ENCODE results near the gene LMTK3. TPM values are rescaled to one million over a fixed set of nuclear protein-coding genes. Genes with fewer than 3 reads are reported as not detected.

The LMTK3 gene
- total and polyA plus RNA-seq, 2 donors (not counting 1 experiment from before 2014, with no cell fraction given): 0.17 TPM; not detected in 1

- Histone ChIP-seq H3K79me2 (ENCODE audit: control insufficient read depth, insufficient read depth, low read length) (no peaks in the 10 kb centered on the region), H2AFZ (ENCODE audit: low read length) (no peak overlapping the region), H3K36me3 (ENCODE audit: control insufficient read depth, insufficient read depth, low read length) (peaks cover 1% of the 10 kb centered on the region), H4K20me1 (ENCODE audit: control insufficient read depth, extremely low read depth, insufficient read depth, low read length) (no peaks in the 10 kb centered on the region), H3K9ac (ENCODE audit: insufficient read depth, low read length) (peak overlapping the region; percentile 7), H3K9me3 (ENCODE audit: control insufficient read depth, insufficient read depth, low read depth, low read length) (no peaks in the 10 kb centered on the region), H3K4me1 (ENCODE audit: control insufficient read depth, extremely low read depth, insufficient read depth, low read length) (peaks cover 24% of the 10 kb centered on the region), H3K27ac (ENCODE audit: insufficient read depth, low read length) (no peak overlapping the region), H3K4me2 (ENCODE audit: extremely low read depth, insufficient read depth, low read length) (no peak overlapping the region), H3K4me3 (replicated peaks in 1 of 4; ENCODE audit: control extremely low read depth in 1 of 4, insufficient read depth in 1 of 4, low read depth in 3 of 4, low read length in 4 of 4) (no peak overlapping the region), H3K27me3 (ENCODE audit: control insufficient read depth, insufficient read depth, low read length) (no peaks in the 10 kb centered on the region)
- TF ChIP-seq, protein P1, sequence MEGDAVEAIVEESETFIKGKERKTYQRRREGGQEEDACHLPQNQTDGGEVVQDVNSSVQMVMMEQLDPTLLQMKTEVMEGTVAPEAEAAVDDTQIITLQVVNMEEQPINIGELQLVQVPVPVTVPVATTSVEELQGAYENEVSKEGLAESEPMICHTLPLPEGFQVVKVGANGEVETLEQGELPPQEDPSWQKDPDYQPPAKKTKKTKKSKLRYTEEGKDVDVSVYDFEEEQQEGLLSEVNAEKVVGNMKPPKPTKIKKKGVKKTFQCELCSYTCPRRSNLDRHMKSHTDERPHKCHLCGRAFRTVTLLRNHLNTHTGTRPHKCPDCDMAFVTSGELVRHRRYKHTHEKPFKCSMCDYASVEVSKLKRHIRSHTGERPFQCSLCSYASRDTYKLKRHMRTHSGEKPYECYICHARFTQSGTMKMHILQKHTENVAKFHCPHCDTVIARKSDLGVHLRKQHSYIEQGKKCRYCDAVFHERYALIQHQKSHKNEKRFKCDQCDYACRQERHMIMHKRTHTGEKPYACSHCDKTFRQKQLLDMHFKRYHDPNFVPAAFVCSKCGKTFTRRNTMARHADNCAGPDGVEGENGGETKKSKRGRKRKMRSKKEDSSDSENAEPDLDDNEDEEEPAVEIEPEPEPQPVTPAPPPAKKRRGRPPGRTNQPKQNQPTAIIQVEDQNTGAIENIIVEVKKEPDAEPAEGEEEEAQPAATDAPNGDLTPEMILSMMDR (conservative IDR thresholded peaks at IDR 0.05 in 1 of 2, IDR thresholded peaks at IDR 0.05 in 1 of 2; ENCODE audit: low read depth in 1 of 2, low read length in 2 of 2): no peak
- TF ChIP-seq EZH2 (IDR thresholded peaks at IDR 0.05; ENCODE audit: low read length, missing control alignments): no peak
- DNase-seq (ENCODE audit: low read depth in 2 of 2): no peak
Observed at GRCh38 chr19:48481846-48482639, 29.6 kb downstream of the LMTK3 start.

GRCh38 chr19:48480558-48481500 is 30.8 kb downstream of the LMTK3 start:
- DNase-seq (ENCODE audit: low read depth in 2 of 2): peak; percentile 48 to 67
- H3K36me3 ChIP-seq (ENCODE audit: control insufficient read depth, insufficient read depth, low read length): peaks cover 1% of the 10 kb centered on the region
- peak overlapping the region in 3 of 4 experiments; percentile 11 to 51 (median 32) for H3K4me3 ChIP-seq (replicated peaks in 1 of 4; ENCODE audit: control extremely low read depth in 1 of 4, insufficient read depth in 1 of 4, low read depth in 3 of 4, low read length in 4 of 4)
- no peaks in the 10 kb centered on the region for H4K20me1 ChIP-seq (ENCODE audit: control insufficient read depth, extremely low read depth, insufficient read depth, low read length)
- peak overlapping the region; percentile 43 for H3K9ac ChIP-seq (ENCODE audit: insufficient read depth, low read length)
- no peaks in the 10 kb centered on the region for H3K79me2 ChIP-seq (ENCODE audit: control insufficient read depth, insufficient read depth, low read length)
- no peak overlapping the region for H2AFZ ChIP-seq (ENCODE audit: low read length)
- H3K27me3 ChIP-seq (ENCODE audit: control insufficient read depth, insufficient read depth, low read length): no peaks in the 10 kb centered on the region
- H3K27ac ChIP-seq (ENCODE audit: insufficient read depth, low read length): peak overlapping the region; percentile 50
- no peak for TF ChIP-seq EZH2 (IDR thresholded peaks at IDR 0.05; ENCODE audit: low read length, missing control alignments)
- TF ChIP-seq, protein P1 (conservative IDR thresholded peaks at IDR 0.05 in 1 of 2, IDR thresholded peaks at IDR 0.05 in 1 of 2; ENCODE audit: low read depth in 1 of 2, low read length in 2 of 2): no peak
- no peaks in the 10 kb centered on the region for H3K9me3 ChIP-seq (ENCODE audit: control insufficient read depth, insufficient read depth, low read depth, low read length)
- peak overlapping the region; percentile 44 for H3K4me2 ChIP-seq (ENCODE audit: extremely low read depth, insufficient read depth, low read length)
- H3K4me1 ChIP-seq (ENCODE audit: control insufficient read depth, extremely low read depth, insufficient read depth, low read length): peaks cover 24% of the 10 kb centered on the region

DNA sequence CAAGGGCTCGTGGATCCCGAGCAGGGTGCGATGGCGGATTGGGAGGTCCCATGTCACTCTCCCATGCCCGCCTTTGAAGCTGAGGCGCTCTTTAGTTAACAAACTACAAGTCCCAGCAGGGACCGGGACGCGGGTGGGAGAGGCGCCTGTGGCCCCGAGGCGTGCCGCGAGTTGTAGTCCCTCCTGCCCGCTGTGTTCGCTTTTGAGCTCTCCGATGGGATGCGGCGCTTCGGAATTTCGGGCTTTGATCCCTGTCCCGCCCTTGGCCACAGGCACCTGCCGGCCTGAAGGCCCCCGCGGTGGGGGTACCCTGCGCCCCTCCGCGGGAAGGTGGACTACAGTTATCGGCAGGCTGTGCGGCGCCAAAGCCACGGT is 31.5 kb downstream of the LMTK3 start:
- DNase-seq (ENCODE audit: low read depth in 2 of 2): peak in 1 of 2 donors; percentile 29
- no peaks in the 10 kb centered on the region for H3K79me2 ChIP-seq (ENCODE audit: control insufficient read depth, insufficient read depth, low read length)
- H3K4me2 ChIP-seq (ENCODE audit: extremely low read depth, insufficient read depth, low read length): peak overlapping the region; percentile 44
- peak overlapping the region in 3 of 4 experiments; percentile 11 to 51 (median 32) for H3K4me3 ChIP-seq (replicated peaks in 1 of 4; ENCODE audit: control extremely low read depth in 1 of 4, insufficient read depth in 1 of 4, low read depth in 3 of 4, low read length in 4 of 4)
- peaks cover 6% of the 10 kb centered on the region for H3K36me3 ChIP-seq (ENCODE audit: control insufficient read depth, insufficient read depth, low read length)
- peak overlapping the region; percentile 43 for H3K9ac ChIP-seq (ENCODE audit: insufficient read depth, low read length)
- no peak overlapping the region for H2AFZ ChIP-seq (ENCODE audit: low read length)
- H3K9me3 ChIP-seq (ENCODE audit: control insufficient read depth, insufficient read depth, low read depth, low read length): no peaks in the 10 kb centered on the region
- peak overlapping the region; percentile 50 for H3K27ac ChIP-seq (ENCODE audit: insufficient read depth, low read length)
- TF ChIP-seq EZH2 (IDR thresholded peaks at IDR 0.05; ENCODE audit: low read length, missing control alignments): no peak
- TF ChIP-seq, protein P1 (conservative IDR thresholded peaks at IDR 0.05 in 1 of 2, IDR thresholded peaks at IDR 0.05 in 1 of 2; ENCODE audit: low read depth in 1 of 2, low read length in 2 of 2): no peak
- H3K27me3 ChIP-seq (ENCODE audit: control insufficient read depth, insufficient read depth, low read length): no peaks in the 10 kb centered on the region
- peaks cover 24% of the 10 kb centered on the region for H3K4me1 ChIP-seq (ENCODE audit: control insufficient read depth, extremely low read depth, insufficient read depth, low read length)
- H4K20me1 ChIP-seq (ENCODE audit: control insufficient read depth, extremely low read depth, insufficient read depth, low read length): no peaks in the 10 kb centered on the region
